ENCODE results near the gene ACTA2.

ACTA2 gene

GRCh38 chr10:88888810-88889445 lies 63.6 kb downstream of the ACTA2 start:
- no peak for DNase-seq

GRCh38 chr10:88886557-88886956 lies 66.0 kb downstream of the ACTA2 start:
- no peak for DNase-seq

Data from NCI-H2029 treated with DMSO at 0.1 percent for 48 hours (cell line).